Spleen (tissue), 11 donors: ENCODE data around the gene HOXA13. TPM values are rescaled to one million over a fixed set of nuclear protein-coding genes. Genes with fewer than 3 reads are reported as not detected.

Experiments used
- DNase-seq: peaks from one replicate; pipeline ENCODE4 v3.0.0-alpha.2; 2020
- H3K27ac ChIP-seq, 8 donors: fragments of 200-600 bp; sonication (generic) in 7 of 8; 1 replicate in 4 of 8; 2 replicates in 4 of 8; pipeline versions ENCODE4 v1.5.0 to v1.8.0; 2016 to 2021; ENCODE audit warnings: inconsistent platforms in 4 of 8, mild to moderate bottlenecking in 4 of 8, moderate library complexity in 1 of 8
- H3K27me3 ChIP-seq, 7 donors: fragments of 200-600 bp; sonication (generic) in 6 of 7; replicated peaks in 1 of 7; 1 replicate in 4 of 7; 2 replicates in 3 of 7; pipeline versions ENCODE4 v1.5.0 to v1.8.0; 2016 to 2021; ENCODE audit warnings: inconsistent platforms in 3 of 7, mild to moderate bottlenecking in 1 of 7
- H3K36me3 ChIP-seq, 6 donors: fragments of 200-600 bp; sonication (generic) in 5 of 6; 1 replicate in 4 of 6; 2 replicates in 2 of 6; pipeline versions ENCODE4 v1.5.0 to v1.8.0; 2016 to 2021; ENCODE audit warnings: inconsistent platforms in 2 of 6
- H3K4me1 ChIP-seq, 6 donors: fragments of 200-600 bp; sonication (generic) in 5 of 6; 1 replicate in 3 of 6; 2 replicates in 3 of 6; pipeline versions ENCODE4 v1.5.0 to v1.8.0; 2016 to 2021; ENCODE audit warnings: inconsistent platforms in 3 of 6
- H3K4me3 ChIP-seq, 8 donors: fragments of 200-600 bp; sonication (generic) in 7 of 8; 1 replicate in 4 of 8; 2 replicates in 4 of 8; pipeline versions ENCODE4 v1.5.0 to v1.8.0; 2016 to 2021; ENCODE audit warnings: inconsistent platforms in 4 of 8, mild to moderate bottlenecking in 4 of 8, moderate library complexity in 2 of 8
- H3K9me3 ChIP-seq, 8 donors: fragments of 200-600 bp; sonication (generic) in 7 of 8; 1 replicate in 4 of 8; 2 replicates in 4 of 8; pipeline versions ENCODE4 v1.5.0 to v1.8.0; 2016 to 2021; ENCODE audit warnings: inconsistent platforms in 4 of 8
- POLR2A ChIP-seq, 3 donors: fragments of 450-650 bp; IDR thresholded peaks; one replicate each; pipeline ENCODE4 v1.5.1; 2017; ENCODE audit warnings: antibody characterized with exemption in 3 of 3, mild to moderate bottlenecking in 1 of 3
- POLR2AphosphoS5 ChIP-seq, 3 donors: sonication (generic); formaldehyde crosslinking; IDR thresholded peaks; one replicate each; pipeline ENCODE4 v1.5.1; 2017; ENCODE audit warnings: antibody characterized with exemption in 3 of 3
- whole genome bisulfite sequencing, 5 donors: extraction: QIAGEN DNeasy Blood & Tissue Kit in 3 of 5; methylation state at CpG; one replicate each; pipeline versions ENCODE4 v1.1.5 to v1.1.7; 2013 to 2018; 5-methylcytosine and 5-hydroxymethylcytosine counted together
- intact Hi-C: fragments of 100-400 bp; cut with DNase I; formaldehyde crosslinking; loops from one replicate; pipeline ENCODE4 v1.15.0; 2023; ENCODE audit warnings: low total_unique reads
- polyA plus RNA-seq, 3 donors: library from polyadenylated mRNA; stranded (reverse); fragments of 200-250 nt; gene quantifications; one replicate each; pipeline ENCODE4 v1.2.1, GENCODE V29; 2013
- total RNA-seq, 7 donors: library from RNA; depleted of rRNA in 3 of 7; stranded (reverse); fragments of >200 nt in 3 of 7; fragmentation: NEBNext Ultra II Directional in 4 of 7; extraction: Animal tissue kit (Norgen Biotek cat#: 25700) in 4 of 7; gene quantifications; one replicate each; pipeline versions ENCODE4 v1.1.0 to v1.2.1, GENCODE V29; 2016 to 2021
- TF ChIP-seq, protein P1 (sequence below), 11 experiments: fragments of 200-600 bp in 7 of 11; fragments of 450-650 bp in 4 of 11; sonication (generic) in 4 of 11; IDR thresholded peaks in 8 of 11; conservative IDR thresholded peaks in 3 of 11; 1 replicate in 7 of 11; 2 replicates in 4 of 11; pipeline versions ENCODE4 v1.4.0 to v1.8.0; 2016 to 2021; ENCODE audit warnings: antibody characterized with exemption in 11 of 11, inconsistent platforms in 4 of 11, mild to moderate bottlenecking in 1 of 11
- donor health status: healthy with polysubstance abuse.
- donor health status: DM: no; HTN: no; CAD: no; lungs with moderate emphysema.
- donor health status: DM: no; HTN: no; CAD: no.
- donor health status: Bipolar disorder and iron deficiency.
- donor health status: healthy.
- donor health status: DM: no; HTN: no; CAD: no.
- donor health status: DM: yes; HTN: yes; CAD: no.

The HOXA13 gene
- total and polyA plus RNA-seq, 10 donors = not detected

DNA sequence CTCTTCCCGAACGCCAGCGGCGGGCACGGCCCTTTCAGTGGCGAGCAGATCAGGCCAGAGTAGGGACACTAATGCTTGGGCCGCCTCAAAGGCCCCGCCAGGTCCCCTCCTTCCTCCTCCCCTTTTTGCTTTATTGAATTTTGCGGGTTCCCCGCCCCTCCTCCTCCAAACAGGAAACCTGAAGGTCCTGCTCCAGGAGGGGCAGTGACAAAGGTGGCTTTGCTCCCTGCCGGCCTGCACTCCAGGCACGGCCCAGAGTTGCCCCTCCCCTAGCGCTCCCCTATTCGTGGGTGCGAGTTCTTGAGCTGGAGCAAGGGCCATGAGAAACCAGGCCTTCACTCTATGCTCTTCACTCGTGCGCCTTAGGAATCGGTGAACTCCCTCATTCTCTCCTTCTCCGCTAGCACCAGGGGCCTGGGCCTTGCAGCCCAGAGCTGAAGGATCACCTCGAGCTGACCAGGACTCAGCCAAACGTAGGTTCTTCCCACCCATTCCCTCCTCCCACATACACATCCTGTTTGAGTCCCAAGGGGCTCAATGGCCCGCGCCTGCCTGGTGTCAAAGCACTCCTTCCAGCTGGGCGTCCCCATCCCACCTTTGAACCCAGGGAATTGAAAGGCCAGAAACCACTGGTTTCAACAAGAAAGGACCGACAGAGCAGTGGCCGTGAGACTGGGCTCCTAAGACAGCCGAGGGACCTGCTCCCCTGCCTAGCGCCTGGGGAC, 51.7 kb downstream of the HOXA13 start:
- Histone ChIP-seq H3K36me3 (no peaks in the 10 kb centered on the region), H3K27me3 (peaks cover 11 to 100% (median 78%) of the 10 kb centered on the region in 7 donors), H3K4me3 (peak overlapping the region in 6 of 8 donors; percentile 20 to 65 (median 32)), H3K27ac (peak overlapping the region in 7 of 8 donors; percentile 36 to 69 (median 55)), H3K9me3 (no peaks in the 10 kb centered on the region), H3K4me1 (peaks cover 22 to 76% (median 51%) of the 10 kb centered on the region in 6 donors)
- WGBS, 5 donors = 18 to 37% (median 20%) methylated on average over 18 to 28 of the region's 28 CpGs
- TF ChIP-seq POLR2A (IDR thresholded peaks at IDR 0.05) = no peak
- TF ChIP-seq, protein P1, sequence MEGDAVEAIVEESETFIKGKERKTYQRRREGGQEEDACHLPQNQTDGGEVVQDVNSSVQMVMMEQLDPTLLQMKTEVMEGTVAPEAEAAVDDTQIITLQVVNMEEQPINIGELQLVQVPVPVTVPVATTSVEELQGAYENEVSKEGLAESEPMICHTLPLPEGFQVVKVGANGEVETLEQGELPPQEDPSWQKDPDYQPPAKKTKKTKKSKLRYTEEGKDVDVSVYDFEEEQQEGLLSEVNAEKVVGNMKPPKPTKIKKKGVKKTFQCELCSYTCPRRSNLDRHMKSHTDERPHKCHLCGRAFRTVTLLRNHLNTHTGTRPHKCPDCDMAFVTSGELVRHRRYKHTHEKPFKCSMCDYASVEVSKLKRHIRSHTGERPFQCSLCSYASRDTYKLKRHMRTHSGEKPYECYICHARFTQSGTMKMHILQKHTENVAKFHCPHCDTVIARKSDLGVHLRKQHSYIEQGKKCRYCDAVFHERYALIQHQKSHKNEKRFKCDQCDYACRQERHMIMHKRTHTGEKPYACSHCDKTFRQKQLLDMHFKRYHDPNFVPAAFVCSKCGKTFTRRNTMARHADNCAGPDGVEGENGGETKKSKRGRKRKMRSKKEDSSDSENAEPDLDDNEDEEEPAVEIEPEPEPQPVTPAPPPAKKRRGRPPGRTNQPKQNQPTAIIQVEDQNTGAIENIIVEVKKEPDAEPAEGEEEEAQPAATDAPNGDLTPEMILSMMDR (IDR thresholded peaks at IDR 0.05 in 8 of 11, conservative IDR thresholded peaks at IDR 0.05 in 3 of 11) = no peak
- TF ChIP-seq POLR2AphosphoS5 (IDR thresholded peaks at IDR 0.05) = peak in 1 of 3 donors; percentile 50
- intact Hi-C loops = no loop called here
- peak; percentile 68 for DNase-seq

DNA sequence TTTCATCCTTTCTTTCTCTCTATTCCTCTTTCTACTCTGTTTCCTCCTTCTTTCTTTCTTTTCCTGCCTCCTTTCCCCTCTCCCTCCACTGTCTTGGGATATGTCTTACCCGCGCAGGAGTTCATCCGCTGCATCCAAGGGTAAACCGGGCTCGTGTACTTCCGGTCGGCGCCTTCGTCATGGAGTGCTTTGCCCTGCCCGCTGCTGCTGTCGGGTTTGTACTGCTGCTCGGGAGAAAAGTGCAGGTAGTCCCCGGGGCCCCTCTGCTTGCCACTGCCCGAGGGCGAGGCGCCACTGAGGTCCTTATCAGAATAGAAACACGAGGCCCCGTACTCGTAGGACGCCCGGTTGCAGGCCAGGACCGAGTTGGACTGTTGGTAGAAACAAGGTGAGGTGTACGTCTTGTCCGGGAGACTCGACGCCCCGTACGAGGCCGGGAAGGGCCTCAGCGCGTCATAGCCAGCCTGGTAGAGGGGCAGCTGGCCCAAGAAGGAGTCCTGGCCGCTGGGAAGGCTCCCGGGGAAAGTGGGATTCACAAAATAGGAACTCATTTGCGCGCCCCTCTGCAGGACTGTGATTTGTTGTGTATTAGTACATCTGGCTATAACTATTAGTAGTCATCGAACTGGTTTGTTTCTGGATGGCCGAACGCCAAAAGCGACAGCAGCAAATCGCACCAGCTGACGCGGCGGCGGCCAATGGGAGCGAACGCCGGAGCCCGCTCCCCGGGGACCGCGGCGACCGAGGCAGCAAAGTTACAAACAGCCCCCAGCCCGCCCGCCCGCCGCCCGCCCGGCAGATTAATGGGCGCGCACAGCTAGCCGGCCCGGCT, 52.5 kb downstream of the HOXA13 start, which contains the start of gene HOXA6:
Gene HOXA6 (minus strand): TSS at position 576 of the 832 bp plus-strand sequence. CDS start 25 bp downstream, at position 551.
- Histone ChIP-seq H3K9me3 (no peaks in the 10 kb centered on the region), H3K4me3 (peak within 1 kb of the TSS in 7 of 8 donors; percentile 4 to 65 (median 29)), H3K27ac (peak within 1 kb of the TSS; percentile 13 to 69 (median 53)), H3K4me1 (peaks cover 22 to 69% (median 44%) of the 10 kb centered on the region in 6 donors), H3K27me3 (peaks cover 4 to 100% (median 70%) of the 10 kb centered on the region in 7 donors), H3K36me3 (no peaks in the 10 kb centered on the region)
- WGBS, 5 donors = 21 to 48% (median 25%) methylated on average over 16 to 63 of the region's 63 CpGs
- DNase-seq = peak; percentile 80
- intact Hi-C loops = no loop called here
- TF ChIP-seq POLR2AphosphoS5 (IDR thresholded peaks at IDR 0.05) (no peak), POLR2A (IDR thresholded peaks at IDR 0.05) (no peak)
- TF ChIP-seq, protein P1 (IDR thresholded peaks at IDR 0.05 in 8 of 11, conservative IDR thresholded peaks at IDR 0.05 in 3 of 11) = no peak

DNA sequence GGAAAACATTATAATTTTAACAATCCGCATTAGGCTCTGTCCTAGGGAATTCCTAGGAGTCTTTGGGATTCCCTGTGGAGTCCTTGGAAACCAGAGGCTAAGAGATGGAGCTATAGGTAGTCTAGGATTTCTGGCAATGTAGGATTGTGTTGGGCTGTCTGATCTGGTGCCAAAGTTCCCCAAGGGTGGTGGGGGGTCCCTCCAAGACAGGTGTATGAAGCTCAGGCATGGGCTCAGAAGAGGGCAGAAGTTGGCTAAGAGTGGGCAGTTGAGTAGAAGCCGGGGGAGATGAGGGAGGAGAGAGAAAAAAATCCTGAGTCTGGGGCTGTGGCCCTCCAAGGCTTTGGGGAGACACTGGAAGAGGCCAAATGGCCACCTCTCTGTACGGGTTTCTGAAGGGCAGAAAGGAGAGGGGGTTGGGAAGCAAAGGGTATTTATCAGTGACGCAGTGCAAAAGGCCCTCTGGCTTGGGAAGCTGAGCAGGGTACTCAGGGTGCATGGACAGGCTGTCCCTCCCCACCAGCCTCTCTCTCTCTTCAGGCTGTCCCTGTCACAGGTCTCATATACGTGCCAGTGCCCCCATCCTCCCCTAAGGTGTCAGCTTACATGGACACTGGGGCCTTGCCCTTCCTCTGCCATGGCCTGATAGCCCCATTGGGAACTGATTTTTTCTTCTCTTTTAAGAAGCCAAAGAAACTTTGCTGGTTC, 53.2 kb downstream of the HOXA13 start:
- no peaks in the 10 kb centered on the region for H3K36me3 ChIP-seq
- no peaks in the 10 kb centered on the region for H3K9me3 ChIP-seq
- peak overlapping the region in 2 of 8 donors; percentile 59 to 69 for H3K27ac ChIP-seq
- H3K4me1 ChIP-seq = peaks cover 18 to 62% (median 36%) of the 10 kb centered on the region in 6 donors
- H3K4me3 ChIP-seq = peak overlapping the region in 1 of 8 donors; percentile 65
- peak; percentile 24 for DNase-seq
- intact Hi-C loops = no loop called here
- no peak for TF ChIP-seq POLR2A (IDR thresholded peaks at IDR 0.05)
- TF ChIP-seq, protein P1 (IDR thresholded peaks at IDR 0.05 in 8 of 11, conservative IDR thresholded peaks at IDR 0.05 in 3 of 11) = no peak
- no peak for TF ChIP-seq POLR2AphosphoS5 (IDR thresholded peaks at IDR 0.05)
- peaks cover 4 to 100% (median 63%) of the 10 kb centered on the region in 7 donors for H3K27me3 ChIP-seq
- WGBS, 5 donors = 78 to 96% (median 86%) methylated on average over 5 of the region's 5 CpGs
